Measurements from ENCODE around the gene CD79B.

Gene CD79B

GRCh38 chr17:63950940-63951907, 19.1 kb upstream of the CD79B start:
- H3K4me3 ChIP-seq (ENCODE audit: low read depth, low read length) = no peak overlapping the region
- no peaks in the 10 kb centered on the region for H3K4me1 ChIP-seq (ENCODE audit: control insufficient read depth, insufficient read depth, low read length)
- no peaks in the 10 kb centered on the region for H3K9me3 ChIP-seq (ENCODE audit: control insufficient read depth, insufficient read depth, low read depth, low read length)
- no peak overlapping the region for H3K27ac ChIP-seq (ENCODE audit: extremely low read depth, low read depth, low read length)
- no peaks in the 10 kb centered on the region for H3K36me3 ChIP-seq (ENCODE audit: control insufficient read depth in 2 of 2, insufficient read depth in 1 of 2, low read length in 2 of 2)
- CTCF ChIA-PET = interaction anchor here (0.6 to 1.8 kb wide), 8 partner anchors 25 to 182 kb away, joined by 3 to 11 read pairs (median 4); partner anchors contain the start of gene GH1
- TF ChIP-seq ZBTB1 (tag by site-specific recombination; IDR thresholded peaks at IDR 0.05) = no peak
- POLR2A ChIA-PET = interaction anchor here (0.7 kb wide), 1 partner anchor 14 kb away, joined by 3 read pairs; no protein-coding TSS in a partner anchor

GRCh38 chr17:63949576-63950250, 17.6 kb upstream of the CD79B start:
- Histone ChIP-seq H3K4me3 (ENCODE audit: low read depth, low read length) (no peak overlapping the region), H3K4me1 (ENCODE audit: control insufficient read depth, insufficient read depth, low read length) (no peaks in the 10 kb centered on the region), H3K36me3 (ENCODE audit: control insufficient read depth in 2 of 2, insufficient read depth in 1 of 2, low read length in 2 of 2) (no peaks in the 10 kb centered on the region), H3K9me3 (ENCODE audit: control insufficient read depth, insufficient read depth, low read depth, low read length) (no peaks in the 10 kb centered on the region), H3K27ac (ENCODE audit: extremely low read depth, low read depth, low read length) (no peak overlapping the region)
- ChIA-PET POLR2A (no interaction called here), CTCF (interaction anchor here (0.9 to 1.8 kb wide), 6 partner anchors 26 to 41 kb away, joined by 3 to 11 read pairs (median 4); partner anchors contain the start of gene GH1)
- no peak for TF ChIP-seq ZNF239 (tag by site-specific recombination; IDR thresholded peaks at IDR 0.05)
- TF ChIP-seq ZFP69B (tag by site-specific recombination; IDR thresholded peaks at IDR 0.05) = no peak
- TF ChIP-seq ZNF280C (tag by site-specific recombination; IDR thresholded peaks at IDR 0.05) = no peak
- no peak for TF ChIP-seq ZBTB1 (tag by site-specific recombination; IDR thresholded peaks at IDR 0.05)
- no peak for TF ChIP-seq ZBTB17 (tag by site-specific recombination; IDR thresholded peaks at IDR 0.05)
- no peak for TF ChIP-seq ZNF677 (tag by site-specific recombination; IDR thresholded peaks at IDR 0.05)
- no peak for TF ChIP-seq ZNF449 (tag by site-specific recombination; IDR thresholded peaks at IDR 0.05)
- TF ChIP-seq ZNF654 (tag by site-specific recombination; IDR thresholded peaks at IDR 0.05; ENCODE audit: low read depth) = no peak
- no peak for TF ChIP-seq ZNF114 (tag by site-specific recombination; IDR thresholded peaks at IDR 0.05)
- TF ChIP-seq ZNF433 (tag by site-specific recombination; IDR thresholded peaks at IDR 0.05; ENCODE audit: low read depth) = no peak
- TF ChIP-seq ZNF629 (tag by site-specific recombination; IDR thresholded peaks at IDR 0.05) = no peak
- no peak for TF ChIP-seq SP7 (tag by site-specific recombination; IDR thresholded peaks at IDR 0.05)
- TF ChIP-seq, protein P1, sequence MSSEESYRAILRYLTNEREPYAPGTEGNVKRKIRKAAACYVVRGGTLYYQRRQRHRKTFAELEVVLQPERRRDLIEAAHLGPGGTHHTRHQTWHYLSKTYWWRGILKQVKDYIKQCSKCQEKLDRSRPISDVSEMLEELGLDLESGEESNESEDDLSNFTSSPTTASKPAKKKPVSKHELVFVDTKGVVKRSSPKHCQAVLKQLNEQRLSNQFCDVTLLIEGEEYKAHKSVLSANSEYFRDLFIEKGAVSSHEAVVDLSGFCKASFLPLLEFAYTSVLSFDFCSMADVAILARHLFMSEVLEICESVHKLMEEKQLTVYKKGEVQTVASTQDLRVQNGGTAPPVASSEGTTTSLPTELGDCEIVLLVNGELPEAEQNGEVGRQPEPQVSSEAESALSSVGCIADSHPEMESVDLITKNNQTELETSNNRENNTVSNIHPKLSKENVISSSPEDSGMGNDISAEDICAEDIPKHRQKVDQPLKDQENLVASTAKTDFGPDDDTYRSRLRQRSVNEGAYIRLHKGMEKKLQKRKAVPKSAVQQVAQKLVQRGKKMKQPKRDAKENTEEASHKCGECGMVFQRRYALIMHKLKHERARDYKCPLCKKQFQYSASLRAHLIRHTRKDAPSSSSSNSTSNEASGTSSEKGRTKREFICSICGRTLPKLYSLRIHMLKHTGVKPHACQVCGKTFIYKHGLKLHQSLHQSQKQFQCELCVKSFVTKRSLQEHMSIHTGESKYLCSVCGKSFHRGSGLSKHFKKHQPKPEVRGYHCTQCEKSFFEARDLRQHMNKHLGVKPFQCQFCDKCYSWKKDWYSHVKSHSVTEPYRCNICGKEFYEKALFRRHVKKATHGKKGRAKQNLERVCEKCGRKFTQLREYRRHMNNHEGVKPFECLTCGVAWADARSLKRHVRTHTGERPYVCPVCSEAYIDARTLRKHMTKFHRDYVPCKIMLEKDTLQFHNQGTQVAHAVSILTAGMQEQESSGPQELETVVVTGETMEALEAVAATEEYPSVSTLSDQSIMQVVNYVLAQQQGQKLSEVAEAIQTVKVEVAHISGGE (tag by site-specific recombination; conservative IDR thresholded peaks at IDR 0.05; ENCODE audit: low read depth) = no peak
- TF ChIP-seq ZNF777 (tag by site-specific recombination; IDR thresholded peaks at IDR 0.05; ENCODE audit: borderline replicate concordance) = no peak
